ENCODE results near the gene BICC1.

Gene BICC1

GRCh38 chr10:58576751-58577436, 64.2 kb downstream of the BICC1 start:
- DNase-seq (ENCODE audit: low spot score) (no peak), ATAC-seq (ENCODE audit: low read depth) (no peak)
- Histone ChIP-seq H3K4me3 (ENCODE audit: severe bottlenecking) (no peak overlapping the region), H3K4me1 (ENCODE audit: insufficient read depth, poor library complexity, severe bottlenecking) (no peaks in the 10 kb centered on the region), H3K27me3 (ENCODE audit: insufficient read depth, poor library complexity, severe bottlenecking) (no peaks in the 10 kb centered on the region), H3K27ac (ENCODE audit: poor library complexity, severe bottlenecking) (no peak overlapping the region), H3K9me3 (ENCODE audit: severe bottlenecking) (no peaks in the 10 kb centered on the region), H3K36me3 (ENCODE audit: low read depth) (no peaks in the 10 kb centered on the region)
- TF ChIP-seq CTCF (IDR thresholded peaks at IDR 0.05; ENCODE audit: poor library complexity, severe bottlenecking) = no peak

GRCh38 chr10:58577437-58577777, 64.7 kb downstream of the BICC1 start:
- ATAC-seq (ENCODE audit: low read depth) (no peak), DNase-seq (ENCODE audit: low spot score) (no peak)
- Histone ChIP-seq H3K27ac (ENCODE audit: poor library complexity, severe bottlenecking) (no peak overlapping the region), H3K27me3 (ENCODE audit: insufficient read depth, poor library complexity, severe bottlenecking) (no peaks in the 10 kb centered on the region), H3K4me3 (ENCODE audit: severe bottlenecking) (no peak overlapping the region), H3K36me3 (ENCODE audit: low read depth) (no peaks in the 10 kb centered on the region), H3K9me3 (ENCODE audit: severe bottlenecking) (no peaks in the 10 kb centered on the region), H3K4me1 (ENCODE audit: insufficient read depth, poor library complexity, severe bottlenecking) (no peaks in the 10 kb centered on the region)
- TF ChIP-seq CTCF (IDR thresholded peaks at IDR 0.05; ENCODE audit: poor library complexity, severe bottlenecking) = no peak

GRCh38 chr10:58578366-58578765, 65.7 kb downstream of the BICC1 start:
- H3K36me3 ChIP-seq (ENCODE audit: low read depth) = no peaks in the 10 kb centered on the region

GRCh38 chr10:58579011-58579655, 66.5 kb downstream of the BICC1 start:
- DNase-seq (ENCODE audit: low spot score) (no peak), ATAC-seq (ENCODE audit: low read depth) (no peak)
- Histone ChIP-seq H3K36me3 (ENCODE audit: low read depth) (no peaks in the 10 kb centered on the region), H3K4me1 (ENCODE audit: insufficient read depth, poor library complexity, severe bottlenecking) (no peaks in the 10 kb centered on the region), H3K9me3 (ENCODE audit: severe bottlenecking) (no peaks in the 10 kb centered on the region), H3K27me3 (ENCODE audit: insufficient read depth, poor library complexity, severe bottlenecking) (no peaks in the 10 kb centered on the region), H3K4me3 (ENCODE audit: severe bottlenecking) (no peak overlapping the region), H3K27ac (ENCODE audit: poor library complexity, severe bottlenecking) (no peak overlapping the region)
- no peak for TF ChIP-seq CTCF (IDR thresholded peaks at IDR 0.05; ENCODE audit: poor library complexity, severe bottlenecking)

More at GRCh38 chr10:58578366-58578765, 65.7 kb downstream of the BICC1 start:
- DNase-seq (ENCODE audit: low spot score) (no peak), ATAC-seq (ENCODE audit: low read depth) (no peak)
- Histone ChIP-seq H3K27me3 (ENCODE audit: insufficient read depth, poor library complexity, severe bottlenecking) (no peaks in the 10 kb centered on the region), H3K9me3 (ENCODE audit: severe bottlenecking) (no peaks in the 10 kb centered on the region), H3K27ac (ENCODE audit: poor library complexity, severe bottlenecking) (no peak overlapping the region), H3K4me3 (ENCODE audit: severe bottlenecking) (no peak overlapping the region), H3K4me1 (ENCODE audit: insufficient read depth, poor library complexity, severe bottlenecking) (no peaks in the 10 kb centered on the region)
- no peak for TF ChIP-seq CTCF (IDR thresholded peaks at IDR 0.05; ENCODE audit: poor library complexity, severe bottlenecking)

GRCh38 chr10:58582045-58582444, 69.4 kb downstream of the BICC1 start:
- no peaks in the 10 kb centered on the region for H3K9me3 ChIP-seq (ENCODE audit: severe bottlenecking)
- no peaks in the 10 kb centered on the region for H3K36me3 ChIP-seq (ENCODE audit: low read depth)
- H3K4me1 ChIP-seq (ENCODE audit: insufficient read depth, poor library complexity, severe bottlenecking) = peaks cover under 1% of the 10 kb centered on the region
- H3K4me3 ChIP-seq (ENCODE audit: severe bottlenecking) = no peak overlapping the region
- H3K27me3 ChIP-seq (ENCODE audit: insufficient read depth, poor library complexity, severe bottlenecking) = no peaks in the 10 kb centered on the region
- no peak overlapping the region for H3K27ac ChIP-seq (ENCODE audit: poor library complexity, severe bottlenecking)
- DNase-seq (ENCODE audit: low spot score) = no peak
- ATAC-seq (ENCODE audit: low read depth) = no peak
- TF ChIP-seq CTCF (IDR thresholded peaks at IDR 0.05; ENCODE audit: poor library complexity, severe bottlenecking) = no peak
